ENCODE measurements around the gene CHD3.

CHD3 gene

DNA sequence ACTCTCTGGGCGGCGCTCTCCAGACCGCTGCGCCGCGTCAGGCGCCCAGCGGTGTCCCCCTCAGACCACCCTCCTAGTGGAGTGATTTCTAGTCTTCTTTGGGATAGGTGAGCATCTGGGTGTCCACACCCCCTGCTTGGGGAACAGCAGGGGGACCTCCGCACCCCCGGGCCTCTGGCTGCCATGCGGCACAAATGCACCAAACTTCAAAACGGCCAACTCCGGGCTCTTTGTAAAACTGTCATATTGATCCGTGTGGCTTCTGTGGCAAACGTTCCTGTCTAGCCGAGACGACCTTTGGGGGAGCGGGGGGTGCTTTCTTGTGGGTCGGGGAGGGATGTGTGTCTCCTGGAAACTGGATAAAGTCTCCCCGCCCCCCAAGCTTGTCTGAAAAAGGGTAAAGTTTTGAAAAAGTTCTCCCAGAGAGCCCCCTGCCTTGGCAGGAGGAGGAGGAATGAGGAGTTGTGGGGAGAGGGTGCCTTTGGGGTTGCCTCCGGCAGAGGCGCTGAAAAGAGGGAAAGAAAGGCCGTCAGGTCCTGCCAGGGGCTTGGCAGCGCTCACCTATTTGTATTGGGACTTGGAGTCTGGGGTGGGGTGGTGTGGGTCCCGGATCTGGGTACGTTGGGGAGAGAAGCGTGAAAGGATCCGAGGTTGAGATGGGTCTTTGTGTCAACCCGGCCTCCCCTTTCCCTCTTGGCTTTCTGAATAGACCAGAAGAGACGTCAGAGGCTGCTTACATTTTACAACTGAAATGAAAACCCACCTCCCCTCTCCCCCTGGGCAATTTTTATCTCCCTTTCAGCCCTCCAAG, 2.2 kb upstream of the CHD3 start (continued):
- TF ChIP-seq, protein P1, sequence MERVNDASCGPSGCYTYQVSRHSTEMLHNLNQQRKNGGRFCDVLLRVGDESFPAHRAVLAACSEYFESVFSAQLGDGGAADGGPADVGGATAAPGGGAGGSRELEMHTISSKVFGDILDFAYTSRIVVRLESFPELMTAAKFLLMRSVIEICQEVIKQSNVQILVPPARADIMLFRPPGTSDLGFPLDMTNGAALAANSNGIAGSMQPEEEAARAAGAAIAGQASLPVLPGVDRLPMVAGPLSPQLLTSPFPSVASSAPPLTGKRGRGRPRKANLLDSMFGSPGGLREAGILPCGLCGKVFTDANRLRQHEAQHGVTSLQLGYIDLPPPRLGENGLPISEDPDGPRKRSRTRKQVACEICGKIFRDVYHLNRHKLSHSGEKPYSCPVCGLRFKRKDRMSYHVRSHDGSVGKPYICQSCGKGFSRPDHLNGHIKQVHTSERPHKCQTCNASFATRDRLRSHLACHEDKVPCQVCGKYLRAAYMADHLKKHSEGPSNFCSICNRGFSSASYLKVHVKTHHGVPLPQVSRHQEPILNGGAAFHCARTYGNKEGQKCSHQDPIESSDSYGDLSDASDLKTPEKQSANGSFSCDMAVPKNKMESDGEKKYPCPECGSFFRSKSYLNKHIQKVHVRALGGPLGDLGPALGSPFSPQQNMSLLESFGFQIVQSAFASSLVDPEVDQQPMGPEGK (tag by site-specific recombination; IDR thresholded peaks at IDR 0.05): peak; percentile 8; the same call in 1 of the 2 replicates
- peak; percentile 8; the same call in 1 of the 2 replicates for TF ChIP-seq ZNF629 (tag by site-specific recombination; IDR thresholded peaks at IDR 0.05)
- TF ChIP-seq ZNF571 (tag by site-specific recombination; IDR thresholded peaks at IDR 0.05): no peak
- peak; percentile 65 for TF ChIP-seq ZFP69B (tag by site-specific recombination; IDR thresholded peaks at IDR 0.05)
- no peak for TF ChIP-seq ZEB2 (tag by site-specific recombination; IDR thresholded peaks at IDR 0.05)
- peak; percentile 2; the same call in 1 of the 2 replicates for TF ChIP-seq SP3 (tag by site-specific recombination; IDR thresholded peaks at IDR 0.05)

DNA sequence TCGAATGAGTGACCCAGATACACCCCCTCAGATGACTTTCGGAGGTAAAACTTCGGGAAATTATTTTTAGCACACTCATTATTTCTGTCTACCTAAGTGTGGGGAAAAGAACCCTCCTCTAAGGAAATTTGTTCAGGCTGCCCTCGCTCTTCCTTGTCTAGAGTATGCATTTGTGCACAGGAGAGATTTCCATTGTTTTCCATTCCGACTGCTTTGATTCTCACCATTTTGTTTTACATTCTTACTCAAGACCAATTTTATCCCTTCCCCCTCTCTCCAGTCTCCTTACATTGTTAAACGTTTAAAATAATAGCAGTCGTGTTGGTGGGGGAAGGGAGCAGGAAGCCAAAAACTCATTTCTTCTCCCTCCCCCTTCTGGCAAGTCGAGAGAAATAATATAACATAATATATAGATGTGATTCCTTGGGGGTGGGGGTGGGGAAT, 1.5 kb upstream of the CHD3 start:
- H3K4me1 ChIP-seq (ENCODE audit: control insufficient read depth, insufficient read depth, low read length): peaks cover 30% of the 10 kb centered on the region
- ChIA-PET POLR2A (interaction anchor here (1.0 to 1.7 kb wide), 2 partner anchors 30 to 61 kb away, joined by 3 to 9 read pairs; partner anchors contain the start of gene NAA38), CTCF (no interaction called here)
- TF ChIP-seq, protein P2, sequence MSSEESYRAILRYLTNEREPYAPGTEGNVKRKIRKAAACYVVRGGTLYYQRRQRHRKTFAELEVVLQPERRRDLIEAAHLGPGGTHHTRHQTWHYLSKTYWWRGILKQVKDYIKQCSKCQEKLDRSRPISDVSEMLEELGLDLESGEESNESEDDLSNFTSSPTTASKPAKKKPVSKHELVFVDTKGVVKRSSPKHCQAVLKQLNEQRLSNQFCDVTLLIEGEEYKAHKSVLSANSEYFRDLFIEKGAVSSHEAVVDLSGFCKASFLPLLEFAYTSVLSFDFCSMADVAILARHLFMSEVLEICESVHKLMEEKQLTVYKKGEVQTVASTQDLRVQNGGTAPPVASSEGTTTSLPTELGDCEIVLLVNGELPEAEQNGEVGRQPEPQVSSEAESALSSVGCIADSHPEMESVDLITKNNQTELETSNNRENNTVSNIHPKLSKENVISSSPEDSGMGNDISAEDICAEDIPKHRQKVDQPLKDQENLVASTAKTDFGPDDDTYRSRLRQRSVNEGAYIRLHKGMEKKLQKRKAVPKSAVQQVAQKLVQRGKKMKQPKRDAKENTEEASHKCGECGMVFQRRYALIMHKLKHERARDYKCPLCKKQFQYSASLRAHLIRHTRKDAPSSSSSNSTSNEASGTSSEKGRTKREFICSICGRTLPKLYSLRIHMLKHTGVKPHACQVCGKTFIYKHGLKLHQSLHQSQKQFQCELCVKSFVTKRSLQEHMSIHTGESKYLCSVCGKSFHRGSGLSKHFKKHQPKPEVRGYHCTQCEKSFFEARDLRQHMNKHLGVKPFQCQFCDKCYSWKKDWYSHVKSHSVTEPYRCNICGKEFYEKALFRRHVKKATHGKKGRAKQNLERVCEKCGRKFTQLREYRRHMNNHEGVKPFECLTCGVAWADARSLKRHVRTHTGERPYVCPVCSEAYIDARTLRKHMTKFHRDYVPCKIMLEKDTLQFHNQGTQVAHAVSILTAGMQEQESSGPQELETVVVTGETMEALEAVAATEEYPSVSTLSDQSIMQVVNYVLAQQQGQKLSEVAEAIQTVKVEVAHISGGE (tag by site-specific recombination; conservative IDR thresholded peaks at IDR 0.05; ENCODE audit: low read depth): 0 out of 2 replicates have a peak, but pooled peaks have one; percentile 1
- TF ChIP-seq GFI1B (tag by site-specific recombination; IDR thresholded peaks at IDR 0.05) (peak; percentile 59; the same call in 1 of the 2 replicates), ZBTB17 (tag by site-specific recombination; IDR thresholded peaks at IDR 0.05) (no peak), ZBTB8A (tag by site-specific recombination; IDR thresholded peaks at IDR 0.05) (no peak), YY1 (tag by site-specific recombination; IDR thresholded peaks at IDR 0.05) (0 out of 2 replicates have a peak, but pooled peaks have one; percentile 43), MZF1 (tag by site-specific recombination; IDR thresholded peaks at IDR 0.05; ENCODE audit: borderline replicate concordance) (0 out of 2 replicates have a peak, but pooled peaks have one; percentile 38), ZNF561 (tag by site-specific recombination; IDR thresholded peaks at IDR 0.05; ENCODE audit: borderline replicate concordance) (0 out of 2 replicates have a peak, but pooled peaks have one; percentile 13), ZBTB20 (tag by site-specific recombination; IDR thresholded peaks at IDR 0.05) (no peak)
- TF ChIP-seq, protein P3, sequence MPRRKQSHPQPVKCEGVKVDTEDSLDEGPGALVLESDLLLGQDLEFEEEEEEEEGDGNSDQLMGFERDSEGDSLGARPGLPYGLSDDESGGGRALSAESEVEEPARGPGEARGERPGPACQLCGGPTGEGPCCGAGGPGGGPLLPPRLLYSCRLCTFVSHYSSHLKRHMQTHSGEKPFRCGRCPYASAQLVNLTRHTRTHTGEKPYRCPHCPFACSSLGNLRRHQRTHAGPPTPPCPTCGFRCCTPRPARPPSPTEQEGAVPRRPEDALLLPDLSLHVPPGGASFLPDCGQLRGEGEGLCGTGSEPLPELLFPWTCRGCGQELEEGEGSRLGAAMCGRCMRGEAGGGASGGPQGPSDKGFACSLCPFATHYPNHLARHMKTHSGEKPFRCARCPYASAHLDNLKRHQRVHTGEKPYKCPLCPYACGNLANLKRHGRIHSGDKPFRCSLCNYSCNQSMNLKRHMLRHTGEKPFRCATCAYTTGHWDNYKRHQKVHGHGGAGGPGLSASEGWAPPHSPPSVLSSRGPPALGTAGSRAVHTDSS (tag by site-specific recombination; IDR thresholded peaks at IDR 0.05): no peak
- TF ChIP-seq, protein P4, sequence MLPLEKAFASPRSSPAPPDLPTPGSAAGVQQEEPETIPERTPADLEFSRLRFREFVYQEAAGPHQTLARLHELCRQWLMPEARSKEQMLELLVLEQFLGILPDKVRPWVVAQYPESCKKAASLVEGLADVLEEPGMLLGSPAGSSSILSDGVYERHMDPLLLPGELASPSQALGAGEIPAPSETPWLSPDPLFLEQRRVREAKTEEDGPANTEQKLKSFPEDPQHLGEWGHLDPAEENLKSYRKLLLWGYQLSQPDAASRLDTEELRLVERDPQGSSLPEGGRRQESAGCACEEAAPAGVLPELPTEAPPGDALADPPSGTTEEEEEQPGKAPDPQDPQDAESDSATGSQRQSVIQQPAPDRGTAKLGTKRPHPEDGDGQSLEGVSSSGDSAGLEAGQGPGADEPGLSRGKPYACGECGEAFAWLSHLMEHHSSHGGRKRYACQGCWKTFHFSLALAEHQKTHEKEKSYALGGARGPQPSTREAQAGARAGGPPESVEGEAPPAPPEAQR (tag by site-specific recombination; IDR thresholded peaks at IDR 0.05): no peak
- TF ChIP-seq, protein P5, sequence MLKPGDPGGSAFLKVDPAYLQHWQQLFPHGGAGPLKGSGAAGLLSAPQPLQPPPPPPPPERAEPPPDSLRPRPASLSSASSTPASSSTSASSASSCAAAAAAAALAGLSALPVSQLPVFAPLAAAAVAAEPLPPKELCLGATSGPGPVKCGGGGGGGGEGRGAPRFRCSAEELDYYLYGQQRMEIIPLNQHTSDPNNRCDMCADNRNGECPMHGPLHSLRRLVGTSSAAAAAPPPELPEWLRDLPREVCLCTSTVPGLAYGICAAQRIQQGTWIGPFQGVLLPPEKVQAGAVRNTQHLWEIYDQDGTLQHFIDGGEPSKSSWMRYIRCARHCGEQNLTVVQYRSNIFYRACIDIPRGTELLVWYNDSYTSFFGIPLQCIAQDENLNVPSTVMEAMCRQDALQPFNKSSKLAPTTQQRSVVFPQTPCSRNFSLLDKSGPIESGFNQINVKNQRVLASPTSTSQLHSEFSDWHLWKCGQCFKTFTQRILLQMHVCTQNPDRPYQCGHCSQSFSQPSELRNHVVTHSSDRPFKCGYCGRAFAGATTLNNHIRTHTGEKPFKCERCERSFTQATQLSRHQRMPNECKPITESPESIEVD (tag by site-specific recombination; IDR thresholded peaks at IDR 0.05): peak; percentile 99
- TF ChIP-seq, protein P6, sequence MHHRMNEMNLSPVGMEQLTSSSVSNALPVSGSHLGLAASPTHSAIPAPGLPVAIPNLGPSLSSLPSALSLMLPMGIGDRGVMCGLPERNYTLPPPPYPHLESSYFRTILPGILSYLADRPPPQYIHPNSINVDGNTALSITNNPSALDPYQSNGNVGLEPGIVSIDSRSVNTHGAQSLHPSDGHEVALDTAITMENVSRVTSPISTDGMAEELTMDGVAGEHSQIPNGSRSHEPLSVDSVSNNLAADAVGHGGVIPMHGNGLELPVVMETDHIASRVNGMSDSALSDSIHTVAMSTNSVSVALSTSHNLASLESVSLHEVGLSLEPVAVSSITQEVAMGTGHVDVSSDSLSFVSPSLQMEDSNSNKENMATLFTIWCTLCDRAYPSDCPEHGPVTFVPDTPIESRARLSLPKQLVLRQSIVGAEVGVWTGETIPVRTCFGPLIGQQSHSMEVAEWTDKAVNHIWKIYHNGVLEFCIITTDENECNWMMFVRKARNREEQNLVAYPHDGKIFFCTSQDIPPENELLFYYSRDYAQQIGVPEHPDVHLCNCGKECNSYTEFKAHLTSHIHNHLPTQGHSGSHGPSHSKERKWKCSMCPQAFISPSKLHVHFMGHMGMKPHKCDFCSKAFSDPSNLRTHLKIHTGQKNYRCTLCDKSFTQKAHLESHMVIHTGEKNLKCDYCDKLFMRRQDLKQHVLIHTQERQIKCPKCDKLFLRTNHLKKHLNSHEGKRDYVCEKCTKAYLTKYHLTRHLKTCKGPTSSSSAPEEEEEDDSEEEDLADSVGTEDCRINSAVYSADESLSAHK (tag by site-specific recombination; IDR thresholded peaks at IDR 0.05): peak; percentile 83; the same call in 1 of the 2 replicates
- TF ChIP-seq, protein P1 (tag by site-specific recombination; IDR thresholded peaks at IDR 0.05): no peak

More for the DNA sequence above, 1.5 kb upstream of the CHD3 start:
- Histone ChIP-seq H3K9me3 (ENCODE audit: control insufficient read depth, insufficient read depth, low read depth, low read length) (no peaks in the 10 kb centered on the region), H3K27ac (ENCODE audit: extremely low read depth, low read depth, low read length) (peak overlapping the region; percentile 94), H3K36me3 (ENCODE audit: control insufficient read depth in 2 of 2, insufficient read depth in 1 of 2, low read length in 2 of 2) (peaks cover 19 to 36% of the 10 kb centered on the region in 2 experiments), H3K4me3 (ENCODE audit: low read depth, low read length) (peak overlapping the region; percentile 55)
